Body of pancreas (tissue), 4 donors: ENCODE data around the gene NCOR2. TPM values are rescaled to one million over a fixed set of nuclear protein-coding genes. Genes with fewer than 3 reads are reported as not detected.
A peak's percentile ranks its signal among the peaks of the same experiment; 100 is the strongest.

Experiments
- ATAC-seq: fragments of 150-250 bp; one replicate; pipeline ENCODE4 v1.9.1; 2016
- DNase-seq, 4 donors: peaks; one replicate each; pipeline ENCODE4 v3.0.0-alpha.2; 2019
- H3K27ac ChIP-seq, 4 donors: fragments of 200-600 bp; sonication (generic); 1 replicate in 3 of 4; 2 replicates in 1 of 4; pipeline versions ENCODE4 v1.5.1 to v1.6.1; 2016 to 2019; ENCODE audit warnings: mild to moderate bottlenecking in 1 of 4, mixed read lengths in 1 of 4, moderate library complexity in 1 of 4
- H3K27me3 ChIP-seq, 2 donors: fragments of 200-600 bp; sonication (generic); one replicate each; pipeline ENCODE4 v1.6.0; 2016; ENCODE audit warnings: mild to moderate bottlenecking in 1 of 2
- H3K36me3 ChIP-seq, 2 donors: fragments of 200-600 bp; sonication (generic); replicated peaks in 1 of 2; 2 replicates each; pipeline ENCODE4 v1.5.1; 2016; ENCODE audit warnings: low read depth in 2 of 2; ENCODE audit not compliant: insufficient read depth in 1 of 2
- H3K4me1 ChIP-seq: fragments of 200-600 bp; sonication (generic); one replicate; pipeline ENCODE4 v1.6.0; 2016
- H3K4me3 ChIP-seq, 2 donors: fragments of 200-600 bp; sonication (generic); 1 replicate in 1 of 2; 2 replicates in 1 of 2; pipeline ENCODE4 v1.5.1; 2016 to 2019
- H3K9me3 ChIP-seq, 3 donors: fragments of 200-600 bp; sonication (generic); 1 replicate in 2 of 3; 2 replicates in 1 of 3; pipeline ENCODE4 v1.5.1; 2016
- POLR2A ChIP-seq, 3 donors: fragments of 450-650 bp; IDR thresholded peaks; one replicate each; pipeline ENCODE4 v1.6.1; 2016; ENCODE audit warnings: antibody characterized with exemption in 3 of 3, mild to moderate bottlenecking in 2 of 3
- WGBS, 2 donors: methylation state at CpG; one replicate each; pipeline ENCODE4 v1.1.5; 2017; 5-methylcytosine and 5-hydroxymethylcytosine counted together
- intact Hi-C: fragments of 100-400 bp; cut with DNase I; formaldehyde crosslinking; loops from one replicate; pipeline ENCODE4 v1.15.1; 2023
- total RNA-seq, 2 donors: library from RNA; depleted of rRNA; stranded (reverse); fragments of >200 nt; gene quantifications; one replicate each; pipeline ENCODE4 v1.1.0, GENCODE V29; 2016
- TF ChIP-seq, protein P1 (sequence below), 7 experiments: fragments of 450-650 bp in 4 of 7; fragments of 200-600 bp in 3 of 7; sonication (generic) in 3 of 7; IDR thresholded peaks; one replicate each; pipeline ENCODE4 v1.5.1; 2016 to 2019; ENCODE audit warnings: antibody characterized with exemption in 7 of 7

The NCOR2 gene
- total RNA-seq, 2 donors from 2014 or later, result 53.7 to 397 TPM

DNA sequence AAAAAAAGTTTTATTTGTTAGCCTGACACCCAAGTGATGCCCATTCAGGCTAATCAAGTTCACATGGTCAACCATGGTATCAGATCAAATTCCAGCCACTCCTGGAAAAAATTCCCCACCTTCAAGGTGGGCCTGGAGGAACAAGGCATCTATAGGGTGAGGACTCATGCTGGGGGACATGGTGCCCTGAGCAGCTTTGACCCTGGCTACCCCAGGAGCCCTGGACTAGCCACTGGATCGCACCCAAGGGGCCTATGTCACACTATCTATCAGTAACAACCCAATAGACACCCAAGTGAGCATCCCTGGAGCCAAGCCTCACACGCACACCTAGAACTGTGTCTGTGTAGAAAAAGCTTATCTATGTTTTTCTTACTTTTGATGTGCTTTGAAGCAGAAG is 4.1 kb upstream of the NCOR2 start:
- H3K4me1 ChIP-seq, result peaks cover 16% of the 10 kb centered on the region
- ATAC-seq (no peak), DNase-seq (no peak)
- WGBS, 2 donors, result 100% methylated on average over 2 of the region's 2 CpGs; no CpG with 5 or more reads in 1 of the 2 donors
- no peaks in the 10 kb centered on the region for H3K27me3 ChIP-seq
- intact Hi-C loops, result no loop called here
- H3K4me3 ChIP-seq, result no peak overlapping the region
- TF ChIP-seq, protein P1, sequence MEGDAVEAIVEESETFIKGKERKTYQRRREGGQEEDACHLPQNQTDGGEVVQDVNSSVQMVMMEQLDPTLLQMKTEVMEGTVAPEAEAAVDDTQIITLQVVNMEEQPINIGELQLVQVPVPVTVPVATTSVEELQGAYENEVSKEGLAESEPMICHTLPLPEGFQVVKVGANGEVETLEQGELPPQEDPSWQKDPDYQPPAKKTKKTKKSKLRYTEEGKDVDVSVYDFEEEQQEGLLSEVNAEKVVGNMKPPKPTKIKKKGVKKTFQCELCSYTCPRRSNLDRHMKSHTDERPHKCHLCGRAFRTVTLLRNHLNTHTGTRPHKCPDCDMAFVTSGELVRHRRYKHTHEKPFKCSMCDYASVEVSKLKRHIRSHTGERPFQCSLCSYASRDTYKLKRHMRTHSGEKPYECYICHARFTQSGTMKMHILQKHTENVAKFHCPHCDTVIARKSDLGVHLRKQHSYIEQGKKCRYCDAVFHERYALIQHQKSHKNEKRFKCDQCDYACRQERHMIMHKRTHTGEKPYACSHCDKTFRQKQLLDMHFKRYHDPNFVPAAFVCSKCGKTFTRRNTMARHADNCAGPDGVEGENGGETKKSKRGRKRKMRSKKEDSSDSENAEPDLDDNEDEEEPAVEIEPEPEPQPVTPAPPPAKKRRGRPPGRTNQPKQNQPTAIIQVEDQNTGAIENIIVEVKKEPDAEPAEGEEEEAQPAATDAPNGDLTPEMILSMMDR (IDR thresholded peaks at IDR 0.05), result no peak
- TF ChIP-seq POLR2A (IDR thresholded peaks at IDR 0.05), result no peak
- H3K9me3 ChIP-seq, result peaks cover 0 to 1% (median 0%) of the 10 kb centered on the region in 3 donors
- no peaks in the 10 kb centered on the region for H3K36me3 ChIP-seq
- H3K27ac ChIP-seq, result no peak overlapping the region

DNA sequence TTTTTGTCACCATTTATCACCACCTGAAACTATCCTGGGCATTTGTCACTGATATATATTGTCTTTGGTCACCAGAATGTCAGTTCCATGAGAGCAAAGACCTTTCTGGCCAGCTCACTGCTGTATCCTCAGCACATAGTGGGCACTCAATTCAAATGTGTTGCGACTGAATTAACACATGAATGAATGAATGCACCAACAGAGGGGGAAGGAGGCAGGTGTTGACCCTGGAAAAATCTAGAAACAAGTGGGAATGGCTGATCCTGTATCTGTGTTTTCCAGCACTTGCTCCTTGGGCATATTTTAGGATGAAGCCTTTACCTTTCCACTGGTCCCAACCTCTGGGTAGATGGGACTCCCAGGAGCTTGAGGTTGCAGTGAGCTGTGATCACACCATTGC is 3.4 kb upstream of the NCOR2 start:
- intact Hi-C loops, result no loop called here
- DNase-seq (no peak), ATAC-seq (no peak)
- no peaks in the 10 kb centered on the region for H3K36me3 ChIP-seq
- H3K27ac ChIP-seq, result no peak overlapping the region
- H3K27me3 ChIP-seq, result no peaks in the 10 kb centered on the region
- H3K4me3 ChIP-seq, result no peak overlapping the region
- WGBS, 2 donors, result 75 to 92% methylated on average over 1 of the region's 1 CpG
- TF ChIP-seq, protein P1 (IDR thresholded peaks at IDR 0.05), result no peak
- no peak for TF ChIP-seq POLR2A (IDR thresholded peaks at IDR 0.05)
- H3K9me3 ChIP-seq, result no peaks in the 10 kb centered on the region
- H3K4me1 ChIP-seq, result peaks cover 20% of the 10 kb centered on the region

DNA sequence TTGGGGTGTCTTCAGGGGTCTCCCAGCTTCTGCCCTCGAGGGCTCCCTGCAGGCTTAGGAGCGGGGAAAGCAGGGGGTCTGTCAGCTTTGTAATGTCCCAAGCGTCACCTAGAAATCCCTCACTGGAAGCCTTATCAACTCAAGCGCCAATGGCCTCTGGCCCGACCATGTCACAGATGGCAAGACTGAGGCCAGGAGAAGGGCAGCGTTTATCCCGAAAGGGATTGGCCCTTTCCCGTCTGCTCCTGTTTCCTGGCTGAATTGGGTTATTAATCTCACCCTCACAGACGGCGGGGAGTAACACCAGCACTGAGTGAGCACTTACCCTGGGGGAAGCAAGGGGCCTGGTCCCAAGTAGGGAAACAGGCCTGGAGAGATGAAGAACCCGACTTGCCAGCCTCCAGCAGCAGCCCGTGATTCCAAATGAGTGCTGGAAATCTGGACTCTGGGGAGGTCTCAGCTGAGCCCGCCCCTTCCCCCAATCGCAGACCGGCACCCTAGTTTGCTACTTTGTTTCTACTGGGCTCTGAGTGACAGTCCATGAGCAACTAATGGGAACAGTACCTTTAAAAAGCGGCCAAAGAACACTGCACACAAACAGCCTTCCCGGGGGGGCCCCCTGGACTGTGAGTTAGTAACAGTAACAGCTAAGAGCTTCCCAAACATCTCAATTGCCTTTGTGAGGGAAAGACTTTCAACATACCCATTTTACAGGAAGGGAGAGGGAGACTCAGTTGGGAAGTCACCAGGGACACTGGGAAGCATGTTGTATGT is 2.1 kb upstream of the NCOR2 start:
- intact Hi-C loops, result loop anchor here (5.0 kb wide), 1 partner anchor 42 kb away; no protein-coding TSS in a partner anchor
- peaks cover 32% of the 10 kb centered on the region for H3K4me1 ChIP-seq
- WGBS, 2 donors, result 61 to 77% methylated on average over 8 to 17 of the region's 17 CpGs
- ATAC-seq, result no peak
- H3K9me3 ChIP-seq, result no peaks in the 10 kb centered on the region
- H3K27ac ChIP-seq, result no peak overlapping the region
- no peak overlapping the region for H3K4me3 ChIP-seq
- no peaks in the 10 kb centered on the region for H3K27me3 ChIP-seq
- no peaks in the 10 kb centered on the region for H3K36me3 ChIP-seq
- DNase-seq, result no peak
- TF ChIP-seq, protein P1 (IDR thresholded peaks at IDR 0.05), result no peak
- TF ChIP-seq POLR2A (IDR thresholded peaks at IDR 0.05), result no peak

DNA sequence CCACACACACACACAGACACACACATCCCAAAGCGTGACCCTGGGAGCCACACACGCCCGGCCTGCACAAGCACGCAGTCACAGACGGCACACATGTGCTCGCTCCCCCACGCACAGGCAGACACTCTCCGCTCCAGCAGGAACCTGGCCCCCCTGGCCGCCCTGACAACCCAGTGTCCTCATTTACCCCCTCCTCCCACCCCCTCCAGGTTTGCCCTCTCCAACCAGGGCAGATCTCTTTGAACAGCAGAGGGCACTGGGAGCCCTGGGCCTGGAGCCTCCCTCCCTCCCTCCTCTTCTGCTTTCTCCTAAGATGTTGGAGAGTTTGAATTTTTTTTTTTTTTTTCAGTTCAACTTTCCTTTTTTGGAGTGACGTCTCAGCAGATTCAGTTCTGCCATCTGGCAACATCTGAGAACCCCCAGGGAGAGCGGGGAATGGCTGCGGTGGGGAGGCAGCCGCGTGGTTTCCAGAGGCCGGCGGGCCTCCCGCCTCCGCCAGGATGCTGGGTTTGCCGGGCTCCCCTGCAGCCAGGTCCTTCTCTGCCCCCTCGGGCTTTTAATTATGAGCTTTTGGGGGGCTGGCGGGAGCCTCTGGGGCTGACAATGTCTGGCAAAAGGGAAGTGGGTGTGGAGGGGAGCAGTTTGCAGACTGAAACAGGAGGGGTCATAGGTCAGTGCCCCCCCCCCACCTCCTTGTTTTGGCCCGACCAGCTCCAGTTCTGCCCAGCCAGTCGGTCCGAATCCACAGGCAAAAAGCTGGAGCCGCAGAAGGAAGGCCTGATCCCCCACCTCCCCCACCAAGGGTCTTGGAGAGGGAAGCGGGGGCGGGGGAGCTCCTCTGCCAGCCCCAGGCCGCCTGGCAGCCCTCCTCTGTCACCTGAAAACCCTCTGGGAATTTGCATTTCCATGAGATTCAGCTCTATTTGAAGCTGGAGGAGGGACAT is 1.3 kb upstream of the NCOR2 start:
- Histone ChIP-seq H3K27ac (peak overlapping the region in 3 of 4 donors; percentile 46 to 84 (median 79)), H3K36me3 (no peaks in the 10 kb centered on the region), H3K27me3 (no peaks in the 10 kb centered on the region), H3K4me1 (peaks cover 38% of the 10 kb centered on the region), H3K4me3 (no peak overlapping the region), H3K9me3 (no peaks in the 10 kb centered on the region)
- DNase-seq (peak; percentile 35 to 64 (median 44)), ATAC-seq (no peak)
- no peak for TF ChIP-seq POLR2A (IDR thresholded peaks at IDR 0.05)
- TF ChIP-seq, protein P1 (IDR thresholded peaks at IDR 0.05), result peak in 3 of 7 experiments; percentile 5 to 14 (median 10)
- 62 to 81% methylated on average over 18 to 28 of the region's 28 CpGs for WGBS, 2 donors
- intact Hi-C loops, result loop anchor here (5.0 kb wide), 1 partner anchor 41 kb away; no protein-coding TSS in a partner anchor
